K562 (cell line): ENCODE measurements around the gene TCP11. TPM values are rescaled to one million over a fixed set of nuclear protein-coding genes. Genes with fewer than 3 reads are reported as not detected.

Experiments used
- ATAC-seq: fragments of 200-7000 bp; cut with Tn5 transposase; 3 replicates; pipeline ENCODE4 v1.9.1; 2020; ENCODE audit warnings: moderate library complexity
- BruUV-seq: library from RNA; stranded (reverse); fragments of 400-500 nt; replicated peaks from 2 replicates; lab custom pipeline; 2021; lab: Mats Ljungman, UMichigan
- CTCF ChIA-PET: fragments of 300-600 bp; formaldehyde crosslinking; extraction: SDS; loops from one replicate; lab custom pipeline; 2021; ENCODE audit warnings: low intra/inter-chr PET ratio; lab: Yijun Ruan, JAX
- POLR2A ChIA-PET: fragments of 300-600, 350-650 bp; sonication (Branson Sonifier 250); formaldehyde crosslinking; extraction: SDS; loops from one replicate; lab custom pipeline; 2021; ENCODE audit warnings: antibody characterized with exemption, inconsistent platforms; lab: Yijun Ruan, JAX
- DNase-seq, 4 experiments: peaks; one replicate each; pipeline versions ENCODE4 v3.0.0 to v3.0.0-alpha.2; 2011 to 2018; ENCODE audit warnings: low spot score in 3 of 4, mixed read lengths in 3 of 4; ENCODE audit errors: extremely low read depth in 1 of 4
- FAIRE-seq: peaks from 2 replicates; lab custom pipeline; 2011; peaks lifted over from hg19 to GRCh38; lab: Jason Lieb, UNC
- H2AFZ ChIP-seq: 2 replicates; pipeline ENCODE4 v1.6.0; 2011; ENCODE audit warnings: low read depth, low read length, control low read depth, inconsistent platforms
- H3K27ac ChIP-seq: fragments of 200-600 bp; 3 replicates; pipeline ENCODE4 v1.8.0; 2011; ENCODE audit warnings: low read depth, mild to moderate bottlenecking, control low read depth, inconsistent platforms, low read length, moderate library complexity, mixed read lengths; ENCODE audit errors: extremely low read depth
- H3K27me3 ChIP-seq, 2 experiments: fragments of 300-600 bp in 1 of 2; 2 replicates in 1 of 2; 3 replicates in 1 of 2; pipeline versions ENCODE4 v1.6.0 to v1.8.0; 2011; ENCODE audit warnings: inconsistent platforms in 2 of 2, low read length in 2 of 2, mild to moderate bottlenecking in 1 of 2, mixed read lengths in 1 of 2, moderate library complexity in 1 of 2; ENCODE audit not compliant: control insufficient read depth in 2 of 2, insufficient read depth in 2 of 2
- H3K36me3 ChIP-seq: fragments of 300-600 bp; 3 replicates; pipeline ENCODE4 v1.8.0; 2011; ENCODE audit warnings: mild to moderate bottlenecking, low read length, inconsistent platforms; ENCODE audit not compliant: control insufficient read depth, insufficient read depth
- H3K4me1 ChIP-seq, 2 experiments: fragments of 200-600 bp in 1 of 2; replicated peaks in 1 of 2; 2 replicates in 1 of 2; 3 replicates in 1 of 2; pipeline versions ENCODE4 v1.5.1 to v1.8.0; 2011; ENCODE audit warnings: inconsistent platforms in 2 of 2, low read length in 2 of 2, mild to moderate bottlenecking in 1 of 2, mixed read lengths in 1 of 2, moderate library complexity in 1 of 2; ENCODE audit not compliant: control insufficient read depth in 2 of 2, insufficient read depth in 2 of 2
- H3K4me2 ChIP-seq: 2 replicates; pipeline ENCODE4 v1.6.1; 2011; ENCODE audit warnings: low read length, control low read depth, inconsistent platforms, mixed read lengths; ENCODE audit not compliant: insufficient read depth
- H3K4me3 ChIP-seq: fragments of 200-600 bp; sonication (generic), shearing (Covaris generic); 2 replicates; pipeline ENCODE4 v1.5.1; 2016; ENCODE audit warnings: control low read depth, inconsistent platforms
- H3K79me2 ChIP-seq: fragments of 200-600 bp; 3 replicates; pipeline ENCODE4 v1.8.0; 2011; ENCODE audit warnings: low read length, inconsistent platforms; ENCODE audit not compliant: control insufficient read depth, insufficient read depth
- H3K9ac ChIP-seq, 2 experiments: 2 replicates each; pipeline versions ENCODE4 v1.6.0 to v1.6.1; 2011; ENCODE audit warnings: low read depth in 2 of 2, low read length in 2 of 2, control low read depth in 1 of 2, inconsistent platforms in 1 of 2, mild to moderate bottlenecking in 1 of 2, mixed read lengths in 1 of 2; ENCODE audit not compliant: insufficient read depth in 1 of 2
- H3K9me1 ChIP-seq: one replicate; pipeline ENCODE4 v1.6.0; 2011; ENCODE audit warnings: inconsistent platforms, mild to moderate bottlenecking, low read length, moderate library complexity; ENCODE audit not compliant: control insufficient read depth, insufficient read depth
- H3K9me3 ChIP-seq: replicated peaks from 2 replicates; pipeline ENCODE4 v1.5.1; 2011; ENCODE audit warnings: low read depth, low read length, inconsistent platforms; ENCODE audit not compliant: control insufficient read depth, insufficient read depth
- H4K20me1 ChIP-seq: replicated peaks from 2 replicates; pipeline ENCODE4 v1.6.1; 2011; ENCODE audit warnings: low read length, inconsistent platforms, mixed read lengths; ENCODE audit not compliant: control insufficient read depth, insufficient read depth
- CHD2 ChIP-seq: IDR thresholded peaks from 2 replicates; pipeline ENCODE4 v1.6.1; 2011; ENCODE audit warnings: low read depth, low read length
- GABPB2 ChIP-seq: fragments of 250-450 bp; sonication (Bioruptor Pico); conservative IDR thresholded peaks from 2 replicates; pipeline ENCODE4 v1.5.1; 2021; ENCODE audit warnings: mild to moderate bottlenecking
- POLR2A ChIP-seq: fragments of 450-650 bp; conservative IDR thresholded peaks from 2 replicates; pipeline ENCODE4 v1.6.1; 2016
- ZNF197 ChIP-seq: fragments of 200-800 bp; sonication (Bioruptor generic); IDR thresholded peaks from 2 replicates; pipeline ENCODE4 v1.6.1; 2016; ENCODE audit warnings: low read depth, missing genetic modification characterization, missing compliant biosample characterization
- WGBS: fragments of 100-300 bp; shearing (Covaris generic); methylation state at CpG from one replicate; pipeline ENCODE4 v1.1.6; 2016; ENCODE audit warnings: low coverage, mixed read lengths; ENCODE audit not compliant: insufficient coverage; ENCODE audit errors: missing lambda C conversion rate; 5-methylcytosine and 5-hydroxymethylcytosine counted together
- in situ Hi-C: fragments of 300-500 bp; cut with MboI; formaldehyde crosslinking; loops from 4 replicates; pipeline ENCODE4 v1.15.0; 2018; ENCODE audit warnings: inconsistent platforms, mixed read lengths
- intact Hi-C: fragments of 100-400 bp; cut with micrococcal nuclease; formaldehyde crosslinking; loops from 2 replicates; pipeline ENCODE4 v1.14.2; 2022
- polyA plus RNA-seq, 8 experiments: library from polyadenylated mRNA; depleted of rRNA in 4 of 8; stranded (reverse) in 5 of 8; unstranded in 3 of 8; fragments of >200 nt; fragmentation: Nextera tagmentation in 2 of 8; fragmentation: Illumina TruSeq in 1 of 8; extraction: Ambion mirVana in 2 of 8; extraction: Trizol in 1 of 8; gene quantifications; 2 replicates each; pipeline versions ENCODE4 v1.2.1 to v1.2.3, GENCODE V29; 2011 to 2014; ENCODE audit warnings: inconsistent platforms in 1 of 8, missing spikeins in 1 of 8
- total RNA-seq, 7 experiments: library from RNA; depleted of rRNA in 6 of 7; stranded (reverse); fragments of >200 nt in 6 of 7; fragmentation: Illumina TruSeq in 2 of 7; extraction: Trizol in 2 of 7; gene quantifications; 2 replicates each; pipeline versions ENCODE4 v1.2.1 to v1.2.3, GENCODE V29; 2011 to 2021; ENCODE audit warnings: low replicate concordance in 1 of 7
- TF ChIP-seq, protein P1 (sequence below): fragments of 450-650 bp; formaldehyde crosslinking; IDR thresholded peaks from 2 replicates; pipeline ENCODE4 v1.4.0; 2022; ENCODE audit warnings: mild to moderate bottlenecking, moderate library complexity
- TF ChIP-seq, protein P2 (sequence below), 3 experiments: fragments of 200-800 bp in 1 of 3; sonication (Bioruptor generic) in 1 of 3; sonication (generic) in 1 of 3; formaldehyde crosslinking in 1 of 3; IDR thresholded peaks; 2 replicates each; pipeline versions ENCODE4 v1.6.1 to v1.8.0; 2016 to 2022; ENCODE audit warnings: mild to moderate bottlenecking in 2 of 3, missing compliant biosample characterization in 2 of 3, missing genetic modification characterization in 2 of 3, missing genetic modification reagents in 1 of 3

TCP11 gene
- total and polyA plus RNA-seq, 9 of the 15 experiments (the other 6 are each of a cell fraction or from before 2014, with no cell fraction given): not detected

DNA sequence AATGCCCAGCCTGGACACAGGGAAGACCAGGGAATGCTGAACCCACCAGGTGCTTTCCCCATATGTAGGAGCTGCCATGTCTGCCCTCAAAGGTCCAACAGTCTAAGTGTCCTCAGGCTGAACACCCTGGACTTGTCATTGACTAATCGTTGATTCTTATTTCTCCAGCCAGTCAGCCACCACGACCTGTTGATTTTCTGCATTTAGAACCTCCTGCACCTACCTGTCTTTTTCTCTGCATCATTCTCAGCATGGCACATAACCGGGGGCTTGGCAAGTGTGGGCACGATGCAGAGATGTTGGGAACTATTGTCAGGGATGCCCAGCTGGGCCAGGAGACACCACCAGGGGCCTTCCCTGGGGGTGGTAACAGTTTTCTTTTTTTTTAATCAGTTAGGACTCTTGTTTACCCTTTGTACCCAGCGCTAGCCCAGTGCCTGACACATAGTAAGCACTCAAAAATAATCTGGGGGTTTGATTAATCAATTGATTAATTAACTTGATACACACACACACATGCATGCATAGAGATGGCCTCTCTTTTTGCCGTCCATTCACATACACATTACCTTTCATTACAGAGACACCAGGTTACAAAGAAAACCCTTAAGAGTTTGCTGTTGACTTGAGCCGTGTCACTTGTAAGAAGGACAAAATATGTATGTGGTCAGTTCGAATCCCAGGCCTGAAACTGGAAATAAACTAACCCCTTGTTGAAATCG, 43.6 kb upstream of the TCP11 start:
- DNase-seq: no peak
- H3K27me3 ChIP-seq: peaks cover 9 to 16% of the 10 kb centered on the region in 2 experiments; a peak in 3 of 5 replicates
- peak overlapping the region in 1 of 2 experiments; percentile 40; a peak in 1 of 4 replicates for H3K9ac ChIP-seq
- FAIRE-seq: no peak
- in situ Hi-C loops (no loop called here), intact Hi-C loops (no loop called here)
- no peaks in the 10 kb centered on the region for H3K36me3 ChIP-seq
- H3K4me2 ChIP-seq: no peak overlapping the region
- WGBS: 14% methylated on average over 9 of the region's 9 CpGs
- ChIA-PET POLR2A (interaction anchor here (0.6 to 0.9 kb wide), 3 partner anchors 18 to 310 kb away, joined by 3 to 4 read pairs (median 3); partner anchors contain the start of gene ZNF76), CTCF (no interaction called here)
- H3K4me1 ChIP-seq: peaks cover 10 to 37% of the 10 kb centered on the region in 2 experiments; a peak in 4 of 5 replicates
- peak; percentile 15; the same call in 1 of the 3 replicates for ATAC-seq
- TF ChIP-seq CHD2: no peak
- TF ChIP-seq, protein P1, sequence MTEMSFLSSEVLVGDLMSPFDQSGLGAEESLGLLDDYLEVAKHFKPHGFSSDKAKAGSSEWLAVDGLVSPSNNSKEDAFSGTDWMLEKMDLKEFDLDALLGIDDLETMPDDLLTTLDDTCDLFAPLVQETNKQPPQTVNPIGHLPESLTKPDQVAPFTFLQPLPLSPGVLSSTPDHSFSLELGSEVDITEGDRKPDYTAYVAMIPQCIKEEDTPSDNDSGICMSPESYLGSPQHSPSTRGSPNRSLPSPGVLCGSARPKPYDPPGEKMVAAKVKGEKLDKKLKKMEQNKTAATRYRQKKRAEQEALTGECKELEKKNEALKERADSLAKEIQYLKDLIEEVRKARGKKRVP: no peak
- no peak for TF ChIP-seq POLR2A
- no peak for TF ChIP-seq ZNF197
- TF ChIP-seq GABPB2 (CRISPR knock-in tag): no peak
- TF ChIP-seq, protein P2, sequence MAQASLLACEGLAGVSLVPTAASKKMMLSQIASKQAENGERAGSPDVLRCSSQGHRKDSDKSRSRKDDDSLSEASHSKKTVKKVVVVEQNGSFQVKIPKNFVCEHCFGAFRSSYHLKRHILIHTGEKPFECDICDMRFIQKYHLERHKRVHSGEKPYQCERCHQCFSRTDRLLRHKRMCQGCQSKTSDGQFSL (CRISPR knock-in tag; IDR thresholded peaks at IDR 0.05): no peak
- TF ChIP-seq, protein P2 (tag; IDR thresholded peaks at IDR 0.05): peak in 1 of 2 experiments; percentile 28; a peak in 1 of 4 replicates
- H3K9me3 ChIP-seq: no peaks in the 10 kb centered on the region
- H3K4me3 ChIP-seq: no peak overlapping the region
- no peaks in the 10 kb centered on the region for H3K9me1 ChIP-seq
- H2AFZ ChIP-seq: no peak overlapping the region
- H4K20me1 ChIP-seq: no peaks in the 10 kb centered on the region
- no peak overlapping the region for H3K27ac ChIP-seq
- H3K79me2 ChIP-seq: no peaks in the 10 kb centered on the region
- BruUV-seq: no TSS peak
